Measurements from ENCODE around the gene STYK1. TPM values are rescaled to one million over a fixed set of nuclear protein-coding genes. Genes with fewer than 3 reads are reported as not detected.
"Not testable (repeated sequence)": the region's sequence is repeated elsewhere in the genome, so short reads cannot be mapped to it uniquely, and the experiment has no call there.

STYK1 gene
- total and polyA plus RNA-seq, 4 donors = 0.18 to 1.2 (median 0.37) TPM

DNA sequence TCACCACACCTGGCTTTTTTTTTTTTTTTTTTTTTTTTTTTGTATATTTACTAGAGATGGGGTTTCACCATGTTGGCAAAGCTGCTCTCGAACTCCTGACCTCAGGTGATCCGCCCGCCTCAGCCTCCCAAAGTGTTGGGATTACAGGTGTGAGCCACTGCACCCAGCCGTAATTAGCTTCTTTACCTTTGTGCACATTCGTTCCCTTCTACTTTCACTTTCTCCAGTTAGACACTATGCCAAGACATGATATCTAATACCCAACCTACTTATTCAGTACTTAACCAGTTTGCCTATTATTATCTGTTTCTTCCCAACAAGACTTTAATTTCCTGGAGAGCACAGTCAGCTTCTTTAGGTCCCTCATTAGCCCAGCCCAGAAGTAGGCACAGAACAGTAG is 5.3 kb downstream of the STYK1 start:
- H3K27ac ChIP-seq (ENCODE audit: low read depth in 1 of 2, low read length in 2 of 2) = no peak overlapping the region
- H3K4me3 ChIP-seq (ENCODE audit: low read length in 2 of 2) = no peak overlapping the region
- intact Hi-C loops (cut with DNase I) = no loop called here
- H3K9me3 ChIP-seq (ENCODE audit: control insufficient read depth, low read length) = peaks cover 1% of the 10 kb centered on the region
- DNase-seq = no peak
- H3K36me3 ChIP-seq (ENCODE audit: control insufficient read depth in 1 of 2, insufficient read depth in 2 of 2, low read length in 1 of 2) = no peaks in the 10 kb centered on the region
- H3K4me1 ChIP-seq (ENCODE audit: control insufficient read depth in 1 of 2, insufficient read depth in 2 of 2, low read length in 2 of 2) = no peaks in the 10 kb centered on the region
- peaks cover 0 to 1% of the 10 kb centered on the region in 2 donors for H3K27me3 ChIP-seq (ENCODE audit: control insufficient read depth in 1 of 2, insufficient read depth in 2 of 2, low read length in 1 of 2)
- WGBS, 2 donors = 77 to 84% methylated on average over 5 of the region's 5 CpGs
- ATAC-seq (ENCODE audit: low FRiP score) = no peak

DNA sequence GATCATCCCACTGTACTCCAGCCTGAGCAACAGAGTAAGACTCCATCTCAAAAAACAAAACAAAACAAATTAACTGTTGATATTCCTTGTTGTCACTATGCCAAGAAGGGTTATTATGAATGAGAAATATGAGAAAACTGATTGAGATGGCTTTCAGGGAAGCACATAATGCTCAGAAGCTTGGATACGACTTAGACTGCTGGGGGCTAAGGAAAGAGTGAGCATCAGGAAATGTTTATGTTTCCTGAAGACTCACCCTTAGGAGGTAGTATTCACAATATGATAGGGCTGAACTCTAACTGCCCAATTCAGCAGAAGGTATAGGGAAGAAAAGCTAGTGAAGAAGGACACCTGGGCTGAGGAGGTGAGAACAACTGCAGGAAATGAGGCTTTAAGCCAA is 6.3 kb downstream of the STYK1 start:
- Histone ChIP-seq H3K4me3 (ENCODE audit: low read length in 2 of 2) (no peak overlapping the region), H3K4me1 (ENCODE audit: control insufficient read depth in 1 of 2, insufficient read depth in 2 of 2, low read length in 2 of 2) (no peaks in the 10 kb centered on the region), H3K36me3 (ENCODE audit: control insufficient read depth in 1 of 2, insufficient read depth in 2 of 2, low read length in 1 of 2) (no peaks in the 10 kb centered on the region), H3K27me3 (ENCODE audit: control insufficient read depth in 1 of 2, insufficient read depth in 2 of 2, low read length in 1 of 2) (peaks cover 0 to 1% of the 10 kb centered on the region in 2 donors), H3K27ac (ENCODE audit: low read depth in 1 of 2, low read length in 2 of 2) (no peak overlapping the region), H3K9me3 (ENCODE audit: control insufficient read depth, low read length) (peaks cover 1% of the 10 kb centered on the region)
- intact Hi-C loops (cut with DNase I) = no loop called here
- no peak for DNase-seq
- 59 to 61% methylated on average over 1 of the region's 1 CpG for WGBS, 2 donors
- ATAC-seq (ENCODE audit: low FRiP score) = no peak

DNA sequence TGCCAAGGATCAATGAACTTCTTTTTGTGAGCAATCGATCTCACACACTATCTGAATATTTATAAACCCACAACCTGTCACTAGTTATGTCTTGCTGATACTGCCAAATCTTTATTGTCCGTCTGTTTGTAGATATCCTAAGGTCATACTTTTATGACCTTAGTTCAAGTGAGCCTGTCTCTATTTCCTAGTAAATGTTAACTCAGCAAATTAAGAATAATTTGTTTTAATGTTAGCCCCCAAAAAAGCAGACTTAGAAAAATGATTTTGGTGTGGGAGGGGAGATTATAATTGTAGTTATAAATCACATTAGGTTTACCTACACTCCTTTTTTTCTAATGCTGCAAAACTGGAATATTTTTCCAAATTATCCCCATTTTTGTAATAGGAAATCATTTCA is 9.4 kb downstream of the STYK1 start:
- Histone ChIP-seq H3K27me3 (ENCODE audit: control insufficient read depth in 1 of 2, insufficient read depth in 2 of 2, low read length in 1 of 2) (no peaks in the 10 kb centered on the region), H3K36me3 (ENCODE audit: control insufficient read depth in 1 of 2, insufficient read depth in 2 of 2, low read length in 1 of 2) (no peaks in the 10 kb centered on the region), H3K4me1 (ENCODE audit: control insufficient read depth in 1 of 2, insufficient read depth in 2 of 2, low read length in 2 of 2) (no peaks in the 10 kb centered on the region), H3K27ac (ENCODE audit: low read depth in 1 of 2, low read length in 2 of 2) (no peak overlapping the region), H3K9me3 (ENCODE audit: control insufficient read depth, low read length) (no peaks in the 10 kb centered on the region), H3K4me3 (ENCODE audit: low read length in 2 of 2) (no peak overlapping the region)
- intact Hi-C loops (cut with DNase I) = no loop called here
- DNase-seq (no peak), ATAC-seq (ENCODE audit: low FRiP score) (no peak)
- 71 to 83% methylated on average over 2 of the region's 2 CpGs for WGBS, 2 donors

DNA sequence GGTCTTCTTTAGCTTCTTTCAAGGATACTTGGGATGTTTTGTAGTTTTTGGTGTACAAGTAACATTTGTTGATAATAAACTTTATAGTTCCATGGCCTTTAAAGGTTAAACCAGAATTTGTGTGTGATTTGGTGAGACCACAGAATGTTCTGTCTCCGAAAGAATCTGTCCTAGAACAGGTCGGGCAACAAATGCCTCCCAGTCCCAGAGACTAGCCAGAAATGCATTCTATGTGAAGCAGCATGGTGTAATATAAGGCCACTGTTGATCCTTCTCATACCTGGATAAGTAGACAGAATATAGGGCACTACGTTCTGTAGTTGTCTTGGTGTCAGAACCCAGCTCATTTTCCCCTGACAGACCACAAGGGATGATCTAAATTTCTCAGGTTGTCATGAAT is 10.0 kb downstream of the STYK1 start:
- no peaks in the 10 kb centered on the region for H3K36me3 ChIP-seq (ENCODE audit: control insufficient read depth in 1 of 2, insufficient read depth in 2 of 2, low read length in 1 of 2)
- ATAC-seq (ENCODE audit: low FRiP score) = no peak
- 75 to 78% methylated on average over 3 of the region's 3 CpGs for WGBS, 2 donors
- H3K27me3 ChIP-seq (ENCODE audit: control insufficient read depth in 1 of 2, insufficient read depth in 2 of 2, low read length in 1 of 2) = no peaks in the 10 kb centered on the region
- H3K4me1 ChIP-seq (ENCODE audit: control insufficient read depth in 1 of 2, insufficient read depth in 2 of 2, low read length in 2 of 2) = no peaks in the 10 kb centered on the region
- intact Hi-C loops (cut with DNase I) = no loop called here
- no peak for DNase-seq
- H3K4me3 ChIP-seq (ENCODE audit: low read length in 2 of 2) = no peak overlapping the region
- no peak overlapping the region for H3K27ac ChIP-seq (ENCODE audit: low read depth in 1 of 2, low read length in 2 of 2)
- H3K9me3 ChIP-seq (ENCODE audit: control insufficient read depth, low read length) = no peaks in the 10 kb centered on the region

DNA sequence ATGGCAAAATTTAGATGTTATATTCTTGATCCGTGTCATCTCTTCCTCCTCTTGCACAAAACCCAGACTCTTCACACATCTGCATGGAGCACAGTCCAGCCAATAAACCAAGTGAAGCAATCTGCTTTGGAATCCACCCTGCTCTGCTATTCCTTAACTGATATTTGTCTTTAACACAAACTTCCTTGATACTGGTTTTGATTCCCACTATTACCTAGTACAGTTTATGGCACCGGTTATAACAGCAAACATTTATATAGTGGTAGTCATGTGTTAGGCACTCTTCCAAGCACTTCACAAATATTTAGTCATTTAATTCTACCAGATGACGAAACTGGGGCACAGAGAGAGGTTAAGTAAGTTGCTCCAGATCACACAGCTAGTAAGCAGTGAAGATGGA is 12.5 kb downstream of the STYK1 start:
- no peaks in the 10 kb centered on the region for H3K4me1 ChIP-seq (ENCODE audit: control insufficient read depth in 1 of 2, insufficient read depth in 2 of 2, low read length in 2 of 2)

DNA sequence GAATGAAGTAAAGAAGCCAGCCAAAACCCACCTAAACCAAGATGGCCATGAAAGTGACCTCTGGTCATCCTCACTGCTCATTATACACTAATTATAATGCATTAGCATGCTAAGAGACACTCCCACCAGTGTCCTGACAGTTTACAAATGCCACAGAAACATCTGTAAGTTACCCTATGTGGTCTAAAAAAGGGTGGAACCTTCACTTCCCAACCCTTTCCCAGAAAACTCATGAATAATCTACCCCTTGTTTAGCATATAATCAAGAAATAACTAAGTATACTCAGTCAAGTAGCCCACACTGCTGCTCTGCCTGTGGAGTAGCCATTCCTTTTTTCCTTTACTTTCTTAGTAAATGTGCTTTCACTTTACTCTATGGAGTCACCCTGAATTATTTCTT is 19.8 kb downstream of the STYK1 start:
- no peak for ATAC-seq (ENCODE audit: low FRiP score)
- no peaks in the 10 kb centered on the region for H3K27me3 ChIP-seq (ENCODE audit: control insufficient read depth in 1 of 2, insufficient read depth in 2 of 2, low read length in 1 of 2)
- intact Hi-C loops (cut with DNase I) = no loop called here
- no peak overlapping the region for H3K27ac ChIP-seq (ENCODE audit: low read depth in 1 of 2, low read length in 2 of 2)
- H3K4me3 ChIP-seq (ENCODE audit: low read length in 2 of 2) = no peak overlapping the region
- H3K9me3 ChIP-seq (ENCODE audit: control insufficient read depth, low read length) = no peaks in the 10 kb centered on the region
- H3K36me3 ChIP-seq (ENCODE audit: control insufficient read depth in 1 of 2, insufficient read depth in 2 of 2, low read length in 1 of 2) = no peaks in the 10 kb centered on the region
- H3K4me1 ChIP-seq (ENCODE audit: control insufficient read depth in 1 of 2, insufficient read depth in 2 of 2, low read length in 2 of 2) = no peaks in the 10 kb centered on the region
- DNase-seq = no peak

More for the DNA sequence above, 12.5 kb downstream of the STYK1 start:
- H3K27ac ChIP-seq (ENCODE audit: low read depth in 1 of 2, low read length in 2 of 2) = no peak overlapping the region
- no peaks in the 10 kb centered on the region for H3K27me3 ChIP-seq (ENCODE audit: control insufficient read depth in 1 of 2, insufficient read depth in 2 of 2, low read length in 1 of 2)
- no peaks in the 10 kb centered on the region for H3K9me3 ChIP-seq (ENCODE audit: control insufficient read depth, low read length)
- no peaks in the 10 kb centered on the region for H3K36me3 ChIP-seq (ENCODE audit: control insufficient read depth in 1 of 2, insufficient read depth in 2 of 2, low read length in 1 of 2)
- intact Hi-C loops (cut with DNase I) = no loop called here
- no peak overlapping the region for H3K4me3 ChIP-seq (ENCODE audit: low read length in 2 of 2)
- ATAC-seq (ENCODE audit: low FRiP score) = no peak
- WGBS, 2 donors = 58 to 59% methylated on average over 3 of the region's 3 CpGs
- DNase-seq = no peak

DNA sequence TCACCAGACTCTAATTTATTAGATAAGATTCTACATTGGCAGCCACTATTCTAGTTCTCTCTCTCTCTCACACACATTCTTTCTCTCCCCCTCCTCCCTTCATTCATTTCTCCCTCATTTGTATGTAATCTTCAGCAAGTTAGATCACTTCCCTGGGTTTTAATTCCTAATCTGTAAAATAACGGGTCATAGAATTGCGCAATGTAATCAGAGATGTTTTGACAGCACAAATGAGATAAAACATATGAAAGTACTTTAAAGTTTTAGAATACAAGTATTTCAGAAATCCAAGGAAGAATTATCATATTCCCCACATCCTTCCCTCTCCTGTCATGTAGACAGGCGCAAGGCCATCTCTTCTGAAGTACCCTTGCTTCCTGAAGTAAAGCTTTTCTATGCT is 21.7 kb downstream of the STYK1 start:
- Histone ChIP-seq H3K27ac (ENCODE audit: low read depth in 1 of 2, low read length in 2 of 2) (no peak overlapping the region), H3K4me1 (ENCODE audit: control insufficient read depth in 1 of 2, insufficient read depth in 2 of 2, low read length in 2 of 2) (no peaks in the 10 kb centered on the region), H3K4me3 (ENCODE audit: low read length in 2 of 2) (no peak overlapping the region), H3K36me3 (ENCODE audit: control insufficient read depth in 1 of 2, insufficient read depth in 2 of 2, low read length in 1 of 2) (no peaks in the 10 kb centered on the region), H3K27me3 (ENCODE audit: control insufficient read depth in 1 of 2, insufficient read depth in 2 of 2, low read length in 1 of 2) (no peaks in the 10 kb centered on the region), H3K9me3 (ENCODE audit: control insufficient read depth, low read length) (no peaks in the 10 kb centered on the region)
- 77 to 83% methylated on average over 3 of the region's 3 CpGs for WGBS, 2 donors
- ATAC-seq (ENCODE audit: low FRiP score) (no peak), DNase-seq (no peak)
- intact Hi-C loops (cut with DNase I) = no loop called here

DNA sequence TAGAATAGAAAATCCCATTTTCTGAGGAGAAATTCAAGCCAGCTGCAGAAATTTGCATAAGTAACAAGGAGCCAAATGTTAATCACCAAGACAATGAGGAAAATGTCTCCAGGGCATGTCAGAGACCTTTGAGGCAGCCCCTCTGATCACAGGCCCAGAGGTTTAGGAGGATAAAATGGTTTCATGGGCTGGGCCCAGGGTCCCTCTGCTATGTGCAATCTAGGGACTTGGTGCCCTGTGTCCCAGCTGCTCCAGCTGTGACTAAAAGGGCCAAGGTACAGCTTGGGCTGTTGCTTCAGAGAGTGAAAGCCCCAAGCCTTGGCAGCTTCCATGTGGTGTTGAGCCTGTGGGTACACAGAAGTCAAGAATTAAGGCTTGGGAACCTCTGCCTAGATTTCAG is 27.3 kb downstream of the STYK1 start:
- H3K27ac ChIP-seq (ENCODE audit: low read depth in 1 of 2, low read length in 2 of 2); intact Hi-C loops (cut with DNase I); H3K4me1 ChIP-seq (ENCODE audit: control insufficient read depth in 1 of 2, insufficient read depth in 2 of 2, low read length in 2 of 2); ATAC-seq (ENCODE audit: low FRiP score); DNase-seq; H3K27me3 ChIP-seq (ENCODE audit: control insufficient read depth in 1 of 2, insufficient read depth in 2 of 2, low read length in 1 of 2); H3K36me3 ChIP-seq (ENCODE audit: control insufficient read depth in 1 of 2, insufficient read depth in 2 of 2, low read length in 1 of 2); H3K9me3 ChIP-seq (ENCODE audit: control insufficient read depth, low read length); H3K4me3 ChIP-seq (ENCODE audit: low read length in 2 of 2): not testable (repeated sequence)

DNA sequence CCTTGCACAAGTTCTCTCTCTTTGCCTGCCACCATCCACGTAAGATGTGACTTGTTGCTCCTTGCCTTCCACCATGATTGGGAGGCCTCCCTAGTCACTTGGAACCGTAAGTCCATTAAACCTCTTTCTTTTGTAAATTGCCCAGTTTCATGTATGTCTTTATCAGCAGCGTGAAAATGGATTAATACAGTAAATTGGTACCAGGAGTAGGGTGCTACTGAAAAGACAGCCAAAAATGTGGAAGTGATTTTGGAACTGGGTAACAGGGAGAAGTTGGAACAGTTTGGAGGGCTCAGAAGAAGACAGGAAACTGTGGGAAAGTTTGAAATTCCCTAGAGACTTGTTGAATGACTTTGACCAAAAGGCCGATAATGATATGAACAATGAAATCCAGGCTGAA is 27.9 kb downstream of the STYK1 start:
- 40 to 58% methylated on average over 4 of the region's 4 CpGs for WGBS, 2 donors
- DNase-seq = no peak
- intact Hi-C loops (cut with DNase I) = no loop called here
- ATAC-seq (ENCODE audit: low FRiP score) = no peak
- no peak overlapping the region for H3K27ac ChIP-seq (ENCODE audit: low read depth in 1 of 2, low read length in 2 of 2)
- H3K4me1 ChIP-seq (ENCODE audit: control insufficient read depth in 1 of 2, insufficient read depth in 2 of 2, low read length in 2 of 2) = no peaks in the 10 kb centered on the region
- no peaks in the 10 kb centered on the region for H3K36me3 ChIP-seq (ENCODE audit: control insufficient read depth in 1 of 2, insufficient read depth in 2 of 2, low read length in 1 of 2)
- H3K27me3 ChIP-seq (ENCODE audit: control insufficient read depth in 1 of 2, insufficient read depth in 2 of 2, low read length in 1 of 2) = no peaks in the 10 kb centered on the region
- H3K9me3 ChIP-seq (ENCODE audit: control insufficient read depth, low read length) = peaks cover 6% of the 10 kb centered on the region
- no peak overlapping the region for H3K4me3 ChIP-seq (ENCODE audit: low read length in 2 of 2)
